Measurements from ENCODE around the gene FRYL.

The FRYL gene

DNA sequence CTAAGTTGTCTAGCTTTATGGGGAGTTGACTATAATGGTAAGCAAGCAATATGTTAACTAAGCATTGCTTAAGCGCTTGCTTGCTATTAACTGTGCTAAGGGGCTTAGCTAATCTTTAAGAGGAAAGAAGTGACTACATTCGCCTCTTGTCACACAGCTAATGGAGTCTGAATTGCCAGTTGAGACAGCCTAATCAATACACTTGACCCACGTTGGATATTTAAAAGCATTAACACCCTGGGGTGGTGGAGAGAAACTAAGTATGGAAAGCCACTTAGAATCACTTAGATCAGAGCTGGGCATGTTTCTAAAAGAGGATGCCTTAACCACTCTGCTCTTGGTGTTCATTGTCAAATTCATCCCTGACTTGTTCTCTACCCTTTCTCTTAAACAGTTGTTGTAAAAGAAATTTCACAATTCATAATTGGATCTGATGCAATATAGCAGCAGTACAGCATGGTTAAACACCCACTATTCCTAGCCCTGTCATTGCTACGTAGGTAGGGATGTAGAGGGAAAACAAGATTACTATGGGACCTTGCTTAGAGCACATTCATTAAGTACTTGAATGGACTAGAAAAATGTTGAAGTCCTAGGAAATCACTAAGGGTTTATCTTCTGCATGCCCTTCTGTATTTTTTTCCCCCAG lies 286.5 kb downstream of the FRYL start:
- TF ChIP-seq, protein P1, sequence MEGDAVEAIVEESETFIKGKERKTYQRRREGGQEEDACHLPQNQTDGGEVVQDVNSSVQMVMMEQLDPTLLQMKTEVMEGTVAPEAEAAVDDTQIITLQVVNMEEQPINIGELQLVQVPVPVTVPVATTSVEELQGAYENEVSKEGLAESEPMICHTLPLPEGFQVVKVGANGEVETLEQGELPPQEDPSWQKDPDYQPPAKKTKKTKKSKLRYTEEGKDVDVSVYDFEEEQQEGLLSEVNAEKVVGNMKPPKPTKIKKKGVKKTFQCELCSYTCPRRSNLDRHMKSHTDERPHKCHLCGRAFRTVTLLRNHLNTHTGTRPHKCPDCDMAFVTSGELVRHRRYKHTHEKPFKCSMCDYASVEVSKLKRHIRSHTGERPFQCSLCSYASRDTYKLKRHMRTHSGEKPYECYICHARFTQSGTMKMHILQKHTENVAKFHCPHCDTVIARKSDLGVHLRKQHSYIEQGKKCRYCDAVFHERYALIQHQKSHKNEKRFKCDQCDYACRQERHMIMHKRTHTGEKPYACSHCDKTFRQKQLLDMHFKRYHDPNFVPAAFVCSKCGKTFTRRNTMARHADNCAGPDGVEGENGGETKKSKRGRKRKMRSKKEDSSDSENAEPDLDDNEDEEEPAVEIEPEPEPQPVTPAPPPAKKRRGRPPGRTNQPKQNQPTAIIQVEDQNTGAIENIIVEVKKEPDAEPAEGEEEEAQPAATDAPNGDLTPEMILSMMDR (IDR thresholded peaks at IDR 0.05; ENCODE audit: low read depth, low read length), result no peak
- no peak for DNase-seq (ENCODE audit: extremely low read depth, low read depth)

DNA sequence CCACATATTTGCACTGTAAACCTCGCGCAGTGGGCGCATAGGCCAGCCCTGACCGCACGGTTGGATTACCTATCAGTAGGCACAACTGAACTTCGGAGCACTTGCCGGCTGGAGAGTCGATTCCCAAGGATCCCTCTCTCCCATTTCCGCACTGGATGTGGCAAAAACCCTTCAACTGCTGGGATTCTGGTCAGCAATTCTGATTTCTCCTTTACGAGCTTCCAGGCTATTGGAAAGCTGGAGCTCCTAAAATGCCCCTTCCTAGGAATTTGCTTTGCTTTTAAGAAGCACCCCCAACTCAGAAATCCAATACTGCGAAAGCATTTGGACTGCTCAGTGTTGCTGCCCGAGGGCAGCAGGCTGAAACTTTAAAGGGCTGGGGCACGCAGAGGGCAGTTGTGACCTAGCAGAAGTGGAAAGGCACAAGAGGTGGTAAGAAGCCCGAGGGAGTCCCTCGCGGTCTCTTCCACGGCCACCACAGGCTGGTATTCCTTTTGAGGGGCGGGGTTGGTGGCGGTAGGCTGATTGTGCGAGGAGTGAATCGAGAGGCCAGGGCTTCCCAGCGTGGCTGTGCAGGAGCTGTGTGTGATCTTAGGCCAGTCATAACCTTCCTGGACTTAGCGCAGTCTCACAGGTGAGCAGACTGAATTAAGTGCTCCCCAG lies 288.4 kb downstream of the FRYL start:
- TF ChIP-seq, protein P1 (IDR thresholded peaks at IDR 0.05; ENCODE audit: low read depth, low read length), result no peak
- no peak for DNase-seq (ENCODE audit: extremely low read depth, low read depth)

DNA sequence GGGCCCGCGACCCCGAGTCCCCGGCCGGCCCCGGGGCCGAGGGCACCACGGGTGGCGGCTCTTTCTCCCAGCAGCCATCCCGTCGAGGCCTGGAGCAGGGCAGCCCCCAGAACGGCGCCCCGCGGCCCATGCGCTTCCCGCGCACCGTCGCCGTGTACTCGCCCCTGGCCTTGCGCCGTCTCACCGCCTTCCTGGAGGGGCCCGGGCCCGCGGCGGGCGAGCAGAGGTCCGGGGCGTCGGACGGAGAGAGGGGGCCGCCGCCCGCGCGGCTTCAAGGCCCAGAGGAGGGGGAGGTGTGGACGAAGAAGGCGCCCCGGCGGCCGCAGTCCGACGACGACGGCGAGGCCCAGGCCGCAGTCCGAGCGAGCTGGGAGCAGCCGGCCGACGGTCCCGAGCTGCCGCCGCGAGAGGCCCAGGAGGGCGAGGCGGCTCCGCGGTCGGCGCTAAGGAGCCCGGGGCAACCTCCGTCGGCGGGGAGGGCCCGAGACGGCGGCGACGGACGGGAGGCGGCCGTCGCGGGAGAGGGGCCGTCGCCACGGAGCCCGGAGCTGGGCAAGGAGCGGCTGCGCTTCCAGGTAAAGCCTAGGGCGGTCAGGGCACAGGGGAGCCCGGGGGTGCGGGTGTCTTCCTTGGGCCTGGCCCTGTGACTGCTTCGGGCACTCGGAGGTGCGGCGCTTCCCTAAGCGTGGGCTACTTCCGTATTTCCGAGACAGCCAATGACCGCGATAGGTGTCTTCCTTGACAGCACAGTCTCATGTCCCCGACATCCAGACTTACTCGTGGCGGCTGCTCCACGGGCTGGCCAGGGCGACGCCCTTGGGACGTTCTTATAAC lies 289.2 kb downstream of the FRYL start:
- DNase-seq (ENCODE audit: extremely low read depth, low read depth), result no peak
- TF ChIP-seq, protein P1 (IDR thresholded peaks at IDR 0.05; ENCODE audit: low read depth, low read length), result no peak

DNA sequence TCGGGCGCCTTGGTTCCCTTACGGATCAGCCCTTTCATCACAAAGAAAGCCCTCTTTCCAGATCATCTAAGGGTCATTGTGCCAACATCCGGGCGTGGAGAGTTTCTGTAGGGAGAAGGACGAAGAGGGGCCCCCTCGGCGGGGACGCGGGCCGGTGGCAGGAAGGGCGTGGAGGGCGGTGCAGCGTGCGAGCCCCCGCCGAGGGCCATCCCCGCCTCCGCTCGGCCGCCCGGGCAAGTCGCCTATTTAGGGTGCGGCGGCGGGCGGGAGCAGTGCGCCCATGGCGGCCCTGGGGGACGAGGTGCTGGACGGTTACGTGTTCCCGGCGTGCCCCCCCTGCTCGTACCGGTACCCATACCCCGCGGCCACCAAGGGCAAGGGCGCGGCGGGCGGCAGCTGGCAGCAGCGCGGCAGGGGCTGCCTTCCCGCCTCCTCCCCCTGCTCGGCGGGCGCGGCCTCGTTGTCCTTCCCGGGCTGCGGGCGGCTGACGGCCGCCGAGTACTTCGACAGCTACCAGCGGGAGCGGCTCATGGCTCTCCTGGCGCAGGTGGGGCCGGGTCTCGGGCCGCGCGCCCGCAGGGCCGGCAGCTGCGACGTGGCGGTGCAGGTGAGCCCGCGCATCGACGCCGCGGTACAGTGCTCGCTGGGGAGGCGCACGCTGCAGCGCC lies 289.9 kb downstream of the FRYL start, which contains the start of gene ZAR1:
Gene ZAR1, plus strand, starts transcription at position 241 of the 668 bp plus-strand sequence. Its CDS starts 40 bp downstream, at position 281.
- DNase-seq (ENCODE audit: extremely low read depth, low read depth), result no peak
- TF ChIP-seq, protein P1 (IDR thresholded peaks at IDR 0.05; ENCODE audit: low read depth, low read length), result no peak

DNA sequence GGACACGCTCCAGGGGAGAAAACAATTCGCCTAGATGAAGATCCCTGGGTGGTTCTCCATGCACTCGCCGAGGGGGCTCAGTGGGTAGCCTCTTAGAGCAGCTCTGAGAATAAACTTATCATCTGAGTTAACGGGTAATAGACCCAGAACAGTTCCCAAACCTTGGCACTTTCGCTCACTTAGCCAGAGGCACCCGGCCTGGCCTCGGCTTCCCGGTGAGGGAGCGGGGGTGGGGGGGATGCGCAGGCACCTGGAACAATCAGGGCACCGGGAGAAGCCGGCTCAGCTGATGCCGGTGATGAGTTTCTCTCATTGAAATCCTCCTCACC lies 290.4 kb downstream of the FRYL start:
- DNase-seq (ENCODE audit: extremely low read depth, low read depth), result no peak
- TF ChIP-seq, protein P1 (IDR thresholded peaks at IDR 0.05; ENCODE audit: low read depth, low read length), result no peak

DNA sequence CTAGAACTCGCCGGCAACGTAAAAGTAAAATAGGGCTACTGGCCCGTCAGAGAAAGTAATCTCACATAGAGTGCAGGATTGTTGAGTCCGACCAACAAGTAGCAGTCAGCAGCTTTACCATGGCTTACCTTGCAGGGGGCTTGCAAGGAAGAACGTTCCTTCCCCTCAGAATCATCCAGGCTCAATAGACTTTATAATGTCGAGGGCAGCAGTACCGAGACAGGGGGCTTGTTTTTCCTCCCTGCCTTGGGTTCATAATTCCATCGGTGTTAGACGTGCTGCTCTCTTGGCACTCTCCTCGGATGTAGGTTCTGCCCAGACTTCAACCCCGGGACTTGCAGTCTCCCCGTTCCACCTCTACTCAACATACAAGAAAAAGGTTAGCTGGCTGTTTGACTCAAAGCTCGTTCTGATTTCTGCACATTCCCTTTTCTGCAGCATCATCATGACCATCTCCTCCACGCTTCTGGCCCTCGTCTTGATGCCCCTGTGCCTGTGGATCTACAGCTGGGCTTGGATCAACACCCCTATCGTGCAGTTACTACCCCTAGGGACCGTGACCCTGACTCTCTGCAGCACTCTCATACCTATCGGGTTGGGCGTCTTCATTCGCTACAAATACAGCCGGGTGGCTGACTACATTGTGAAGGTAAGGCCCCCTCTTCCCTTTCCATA lies 295.4 kb downstream of the FRYL start:
- TF ChIP-seq, protein P1 (IDR thresholded peaks at IDR 0.05; ENCODE audit: low read depth, low read length), result no peak
- DNase-seq (ENCODE audit: extremely low read depth, low read depth), result no peak

Measured in AG09319 (cell line).